GM19468 (cell line): ENCODE data around the gene TMEM131.

Experiments
- ATAC-seq: cut with Tn5 transposase; IDR thresholded peaks from one replicate; pipeline ENCODE4 v1.9.1; 2021; ENCODE audit warnings: mild to moderate bottlenecking, moderate library complexity, moderate number of reproducible peaks; ENCODE audit not compliant: unreplicated experiment; ENCODE audit errors: extremely low read depth

TMEM131 gene

GRCh38 chr2:97994476-97994875 lies 1.3 kb downstream of the TMEM131 start:
- ATAC-seq, result no peak

- ATAC-seq, result no peak
These were observed 1.8 kb downstream of the TMEM131 start for GRCh38 chr2:97993926-97994325.

- ATAC-seq, result no peak
These were observed 2.6 kb downstream of the TMEM131 start for GRCh38 chr2:97992836-97993825.

GRCh38 chr2:97991081-97991856 lies 4.5 kb downstream of the TMEM131 start:
- no peak for ATAC-seq

- ATAC-seq, result no peak
These were observed 7.0 kb downstream of the TMEM131 start for GRCh38 chr2:97988722-97989121.

GRCh38 chr2:97985998-97986397 lies 9.8 kb downstream of the TMEM131 start:
- no peak for ATAC-seq

GRCh38 chr2:97983698-97984097 lies 12.1 kb downstream of the TMEM131 start:
- no peak for ATAC-seq

- ATAC-seq, result no peak
These were observed 12.6 kb downstream of the TMEM131 start for GRCh38 chr2:97983134-97983533.

GRCh38 chr2:97982621-97983020 lies 13.1 kb downstream of the TMEM131 start:
- ATAC-seq, result no peak

GRCh38 chr2:97981961-97982360 lies 13.8 kb downstream of the TMEM131 start:
- no peak for ATAC-seq

- no peak for ATAC-seq
These were observed 15.8 kb downstream of the TMEM131 start for GRCh38 chr2:97979904-97980303.

GRCh38 chr2:97974471-97974870 lies 21.3 kb downstream of the TMEM131 start:
- no peak for ATAC-seq

- no peak for ATAC-seq
These were observed 25.3 kb downstream of the TMEM131 start for GRCh38 chr2:97970293-97971060.

- ATAC-seq, result no peak
These were observed 26.4 kb downstream of the TMEM131 start for GRCh38 chr2:97969081-97970067.

- ATAC-seq, result no peak
These were observed 27.7 kb downstream of the TMEM131 start for GRCh38 chr2:97967931-97968627.

- no peak for ATAC-seq
These were observed 28.5 kb downstream of the TMEM131 start for GRCh38 chr2:97967216-97967592.

- no peak for ATAC-seq
These were observed 29.1 kb downstream of the TMEM131 start for GRCh38 chr2:97966545-97967215.

- no peak for ATAC-seq
These were observed 30.6 kb downstream of the TMEM131 start for GRCh38 chr2:97965116-97965515.
